HG03520 (cell line): ENCODE measurements around the gene KIFBP.

ENCODE experiments used
- ATAC-seq: cut with Tn5 transposase; IDR thresholded peaks from one replicate; pipeline ENCODE4 v1.9.1; 2021; ENCODE audit warnings: mild to moderate bottlenecking, moderate library complexity; ENCODE audit not compliant: unreplicated experiment

The KIFBP gene

GRCh38 chr10:69051303-69051702, 62.7 kb downstream of the KIFBP start:
- no peak for ATAC-seq

GRCh38 chr10:69051710-69052487, 63.3 kb downstream of the KIFBP start:
- no peak for ATAC-seq

GRCh38 chr10:69052736-69053135, 64.1 kb downstream of the KIFBP start:
- ATAC-seq, result no peak

- no peak for ATAC-seq
Measured at GRCh38 chr10:69055241-69055640, 66.6 kb downstream of the KIFBP start.

- ATAC-seq, result no peak
Measured at GRCh38 chr10:69056129-69056528, 67.5 kb downstream of the KIFBP start.

- ATAC-seq, result no peak
Measured at GRCh38 chr10:69056536-69057260, 68.1 kb downstream of the KIFBP start.

GRCh38 chr10:69057261-69057950, 68.8 kb downstream of the KIFBP start:
- ATAC-seq, result no peak

GRCh38 chr10:69057951-69058297, 69.3 kb downstream of the KIFBP start:
- no peak for ATAC-seq

GRCh38 chr10:69060127-69060798, 71.7 kb downstream of the KIFBP start:
- no peak for ATAC-seq

- no peak for ATAC-seq
Measured at GRCh38 chr10:69061305-69062161, 72.9 kb downstream of the KIFBP start.

GRCh38 chr10:69062901-69063300, 74.3 kb downstream of the KIFBP start:
- ATAC-seq, result no peak

GRCh38 chr10:69064762-69065328, 76.2 kb downstream of the KIFBP start:
- ATAC-seq, result no peak

- ATAC-seq, result peak; percentile 45
Measured at GRCh38 chr10:69065406-69066361, 77.1 kb downstream of the KIFBP start.
